Measurements from ENCODE around the gene LUC7L2.
"Not testable (repeated sequence)": the region's sequence is repeated elsewhere in the genome, so short reads cannot be mapped to it uniquely, and the experiment has no call there.

LUC7L2 gene, protein sequence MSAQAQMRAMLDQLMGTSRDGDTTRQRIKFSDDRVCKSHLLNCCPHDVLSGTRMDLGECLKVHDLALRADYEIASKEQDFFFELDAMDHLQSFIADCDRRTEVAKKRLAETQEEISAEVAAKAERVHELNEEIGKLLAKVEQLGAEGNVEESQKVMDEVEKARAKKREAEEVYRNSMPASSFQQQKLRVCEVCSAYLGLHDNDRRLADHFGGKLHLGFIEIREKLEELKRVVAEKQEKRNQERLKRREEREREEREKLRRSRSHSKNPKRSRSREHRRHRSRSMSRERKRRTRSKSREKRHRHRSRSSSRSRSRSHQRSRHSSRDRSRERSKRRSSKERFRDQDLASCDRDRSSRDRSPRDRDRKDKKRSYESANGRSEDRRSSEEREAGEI

DNA sequence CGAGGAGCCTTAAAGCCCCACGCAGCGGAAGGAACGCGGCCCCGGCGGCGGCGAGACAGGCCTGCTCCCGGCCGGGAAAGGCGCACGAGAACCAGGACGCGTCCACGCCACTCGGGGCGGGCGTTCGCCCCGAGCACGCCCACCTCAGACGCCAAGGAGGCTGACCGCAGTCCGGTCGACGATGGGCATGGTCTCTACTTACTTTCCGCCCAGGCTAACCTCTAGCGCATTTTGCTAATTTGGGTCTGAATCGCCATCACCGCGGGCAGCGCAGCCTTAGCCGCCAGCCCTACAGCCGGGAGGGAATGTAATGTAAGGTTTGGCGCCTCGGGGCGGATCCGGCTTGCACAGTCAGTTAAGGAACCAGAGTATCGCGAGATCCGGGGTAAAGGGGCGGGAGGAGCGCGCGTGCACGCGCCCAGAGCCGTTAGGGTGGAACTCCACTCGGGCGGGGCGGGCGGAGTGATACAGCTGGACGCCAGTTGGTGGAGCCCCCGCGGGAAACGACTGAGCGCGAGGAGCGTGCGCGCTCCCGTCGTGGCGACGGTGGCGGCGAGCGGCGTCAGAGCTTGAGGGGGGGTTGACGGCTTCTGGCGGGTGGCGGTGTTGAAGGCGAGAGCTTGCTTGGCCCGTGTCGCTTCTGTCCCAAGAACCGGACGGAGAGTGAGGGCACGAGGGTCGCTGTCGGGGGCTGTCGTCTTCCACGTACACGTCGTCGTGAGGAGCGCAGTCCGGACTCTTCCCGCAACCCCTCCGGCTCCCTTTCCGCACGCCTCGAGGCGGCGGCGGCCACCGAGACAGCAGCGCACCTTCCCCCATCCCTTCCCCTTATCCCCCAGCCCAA lies at the start of gene LUC7L2:
Gene LUC7L2, plus strand, starts transcription at position 529 of the 844 bp plus-strand sequence. CDS start 368 bp downstream, outside the sequence.
- DNase-seq, result peak; percentile 99

DNA sequence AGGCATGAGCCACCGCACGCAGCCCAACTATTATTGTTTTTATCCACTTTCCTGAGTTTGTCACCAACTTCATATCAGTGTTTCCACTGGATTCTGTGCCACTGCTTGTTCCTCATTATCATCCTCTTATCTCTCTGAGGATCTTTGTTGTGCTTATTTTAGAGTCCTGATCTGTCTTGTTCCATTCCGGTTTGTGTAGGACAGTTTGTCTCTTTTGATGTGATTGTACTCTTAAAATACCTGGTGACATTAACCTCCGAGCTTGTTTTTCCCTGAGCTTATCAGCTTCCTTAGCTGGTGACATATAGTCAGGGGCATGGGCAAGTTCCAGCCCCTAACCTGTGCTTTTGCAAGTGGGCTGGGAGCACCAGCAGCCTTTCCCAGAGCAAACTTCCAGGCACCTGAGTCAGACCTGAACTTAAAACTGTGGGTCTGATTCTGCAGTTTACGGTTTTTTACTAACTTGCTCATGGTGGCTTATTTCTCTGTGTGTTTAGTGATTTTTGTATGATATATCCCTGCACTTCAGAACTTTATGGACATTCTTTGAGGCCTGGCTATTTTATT lies 41.7 kb upstream of the LUC7L2 start:
- no peak for DNase-seq

DNA sequence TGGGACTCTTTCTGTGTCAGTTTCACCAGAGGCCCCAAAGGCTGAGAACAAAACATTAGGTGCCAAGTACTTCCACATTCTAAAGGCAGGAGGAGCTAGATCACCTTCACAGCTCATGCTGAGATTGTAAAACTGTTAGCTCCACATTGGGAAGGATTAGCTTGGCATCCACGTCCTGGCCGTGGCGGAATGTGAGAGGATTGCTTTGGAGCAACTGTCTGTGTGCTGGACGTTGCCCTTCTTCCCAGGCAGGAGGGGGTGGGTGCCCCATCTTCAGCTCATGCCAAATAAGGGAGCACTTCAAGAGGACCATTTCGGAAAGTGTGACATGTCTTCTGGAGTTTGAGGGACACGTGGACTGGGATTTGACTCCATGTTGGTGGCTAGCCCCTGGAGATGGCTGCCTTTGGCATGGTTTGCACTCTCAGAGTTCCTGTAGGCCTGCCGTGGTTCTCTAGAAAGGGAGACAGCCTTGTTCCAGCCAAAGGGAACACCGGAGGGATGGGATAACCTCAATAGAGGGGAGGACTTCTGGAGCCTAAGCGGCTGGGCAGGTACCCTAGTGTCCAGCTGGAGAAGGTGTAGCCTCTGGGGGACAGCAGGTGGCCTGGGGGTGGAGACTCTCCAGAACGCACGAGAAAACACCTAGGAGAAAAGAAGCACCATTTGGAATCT lies 38.5 kb upstream of the LUC7L2 start:
- no peak for DNase-seq

DNA sequence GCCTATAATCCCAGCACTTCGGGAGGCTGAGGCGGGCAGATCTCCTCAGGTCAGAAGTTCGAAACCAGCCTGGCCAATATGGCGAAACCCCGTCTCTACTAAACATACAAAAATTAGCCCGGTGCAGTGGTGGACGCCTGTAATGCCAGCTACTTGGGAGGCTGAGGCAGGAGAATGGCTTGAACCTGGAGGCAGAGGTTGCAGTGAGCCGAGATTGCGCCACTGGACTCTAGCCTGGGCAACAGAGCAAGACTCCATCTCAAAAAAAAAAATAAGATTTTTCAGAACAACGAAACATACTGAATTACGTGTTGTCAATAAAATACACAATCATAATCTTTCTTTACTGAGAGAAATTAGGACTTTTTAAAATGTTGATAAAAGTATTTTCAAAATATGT lies 35.0 kb upstream of the LUC7L2 start:
- DNase-seq, result not testable (repeated sequence)

DNA sequence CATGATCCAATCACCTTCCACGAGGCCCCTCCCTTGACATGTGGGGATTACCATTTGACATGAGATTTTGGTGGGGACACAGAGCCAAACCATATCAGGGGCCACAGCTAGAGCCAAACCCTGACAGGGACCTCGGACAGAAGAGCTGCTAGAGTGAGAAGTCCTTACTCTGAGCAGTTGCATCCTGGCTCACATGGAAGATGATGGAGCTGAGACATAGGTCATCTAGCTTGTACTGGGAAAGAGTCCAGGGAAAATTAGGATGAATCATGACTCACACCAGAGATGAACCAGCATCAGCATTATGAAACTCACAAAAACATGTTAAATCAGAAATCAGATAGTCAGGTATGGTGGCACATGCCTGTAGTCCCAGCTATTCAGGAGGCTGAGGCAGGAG lies 31.3 kb upstream of the LUC7L2 start:
- no peak for DNase-seq

DNA sequence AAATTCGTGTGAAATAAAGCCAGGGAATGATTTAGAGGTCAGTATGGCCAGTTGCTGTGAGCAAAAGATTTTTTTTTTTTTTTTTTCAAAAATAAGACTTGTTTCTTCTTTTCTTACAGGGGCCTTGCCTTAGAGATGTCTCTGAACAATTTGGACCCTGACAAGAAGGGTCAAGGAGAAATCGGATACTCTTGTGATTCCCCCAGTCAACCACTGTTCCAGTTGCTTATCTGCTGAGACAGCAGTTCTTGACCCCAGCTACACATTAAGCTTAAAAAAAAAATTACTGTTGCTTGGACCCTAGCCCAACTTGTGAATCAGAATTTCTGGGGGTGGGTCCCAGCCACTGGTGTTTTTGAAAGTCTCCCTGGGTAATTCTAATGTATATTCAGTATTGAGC lies 30.6 kb upstream of the LUC7L2 start:
- DNase-seq, result no peak

DNA sequence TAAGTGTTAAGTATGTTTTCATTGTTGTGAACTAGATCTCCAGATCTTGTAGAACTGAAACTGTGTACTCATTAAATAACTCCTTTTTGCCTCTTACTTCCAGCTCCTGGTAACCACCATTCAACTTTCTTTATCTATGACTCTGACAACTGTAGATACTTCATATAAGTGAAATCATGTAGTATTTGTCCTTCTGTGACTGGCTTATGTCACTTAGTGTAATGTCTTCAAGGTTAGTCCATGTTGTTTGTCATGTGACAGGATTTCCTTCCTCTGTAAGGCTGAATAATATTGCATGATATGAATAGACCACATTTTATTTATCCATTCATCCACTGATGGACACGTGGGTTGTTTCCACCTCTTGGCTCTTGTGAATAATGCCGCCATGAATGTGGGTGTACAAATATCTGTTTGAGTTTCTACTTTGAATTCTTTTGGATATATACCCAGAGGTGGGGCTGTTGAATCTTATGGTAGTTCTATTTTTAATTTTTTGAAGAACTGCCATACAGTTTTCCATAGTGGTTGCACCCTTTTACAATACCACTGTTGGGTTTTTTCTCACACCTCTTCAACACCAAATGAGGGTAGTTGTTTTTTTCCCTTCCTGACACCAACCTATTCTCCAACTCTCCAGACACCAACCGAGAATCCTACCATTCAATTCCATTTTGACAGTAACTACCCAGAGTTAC lies 29.2 kb upstream of the LUC7L2 start:
- DNase-seq, result no peak

DNA sequence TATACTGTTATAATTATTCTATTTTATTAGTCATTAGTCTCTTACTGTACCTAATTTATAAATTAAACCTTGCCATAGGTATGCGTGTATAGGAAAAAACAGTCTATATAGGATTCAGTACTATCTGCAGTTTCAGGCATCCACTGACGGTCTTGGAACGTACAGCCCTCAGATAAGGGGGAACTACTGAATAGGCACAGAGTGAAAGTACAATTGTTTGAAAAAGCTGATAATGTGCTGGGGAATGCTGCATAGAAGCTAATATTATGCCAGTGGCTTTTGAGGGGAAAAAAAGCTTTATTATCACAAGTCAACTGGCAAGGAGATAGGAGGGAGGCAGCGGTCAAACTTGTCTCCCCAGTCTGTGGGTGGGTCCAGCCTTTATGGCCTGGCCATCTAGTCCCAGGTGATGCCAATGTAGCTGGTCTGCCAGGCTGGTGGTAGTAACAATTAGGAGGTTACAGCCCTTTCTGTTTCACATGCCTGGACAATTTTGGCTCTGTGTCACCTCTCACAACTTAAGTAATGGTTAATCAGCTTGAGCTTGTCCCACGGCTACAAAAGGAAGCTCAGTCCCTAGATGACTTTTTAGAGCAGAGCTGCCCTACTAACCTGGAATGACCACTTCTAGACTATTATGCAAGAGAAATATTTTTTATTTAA lies 26.9 kb upstream of the LUC7L2 start:
- DNase-seq, result no peak

DNA sequence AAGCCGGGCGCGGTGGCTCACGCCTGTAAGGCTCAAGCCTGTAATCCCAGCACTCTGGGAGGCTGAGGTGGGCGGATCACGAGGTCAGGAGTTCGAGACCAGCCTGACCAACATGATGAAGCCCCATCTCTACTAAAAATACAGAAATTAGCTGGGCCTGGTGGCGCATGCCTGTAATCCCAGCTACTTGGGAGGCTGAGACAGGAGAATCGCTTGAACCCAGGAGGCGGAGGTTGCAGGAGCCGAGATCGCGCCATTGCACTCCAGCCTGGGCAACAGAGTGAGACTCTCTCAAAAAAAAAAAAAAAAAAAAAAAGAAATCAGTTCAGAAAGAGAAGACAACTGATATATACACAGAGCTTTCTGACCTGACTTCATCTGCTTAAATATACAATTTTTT lies 26.3 kb upstream of the LUC7L2 start:
- DNase-seq, result not testable (repeated sequence)

DNA sequence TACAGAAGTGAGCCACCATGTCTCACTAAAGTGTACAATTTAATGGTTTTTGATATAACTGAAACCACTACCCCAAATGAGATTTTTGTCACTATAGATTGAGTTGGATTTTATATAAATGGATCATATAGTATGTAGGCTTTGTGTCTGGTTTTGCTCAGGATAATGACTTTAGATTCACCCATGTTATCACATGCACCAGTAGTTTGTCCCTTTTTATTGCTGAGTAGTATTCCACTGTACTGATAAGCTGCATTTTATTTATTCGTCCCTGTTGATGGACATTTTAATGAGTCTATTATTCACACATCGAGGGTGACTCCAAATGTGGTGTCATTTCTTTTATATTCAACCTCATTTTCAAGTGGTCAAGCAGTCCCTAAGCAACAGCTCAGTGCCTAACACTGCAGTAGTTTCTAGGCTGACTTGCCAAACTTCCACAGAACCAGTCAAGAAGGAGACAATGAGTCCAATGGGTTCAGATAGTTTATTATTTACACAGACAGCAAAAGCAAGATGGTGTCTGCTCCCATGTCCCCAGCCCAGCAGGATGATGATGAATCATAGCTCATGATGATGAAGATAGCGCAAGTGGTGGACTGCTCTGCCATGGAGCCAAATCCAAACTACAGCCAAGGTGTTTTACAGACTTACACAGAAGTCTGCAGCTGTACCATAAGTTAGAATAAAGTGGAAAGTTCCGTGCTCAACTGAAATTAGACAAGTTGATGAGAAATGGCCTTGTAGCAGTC lies 25.1 kb upstream of the LUC7L2 start:
- no peak for DNase-seq

DNA sequence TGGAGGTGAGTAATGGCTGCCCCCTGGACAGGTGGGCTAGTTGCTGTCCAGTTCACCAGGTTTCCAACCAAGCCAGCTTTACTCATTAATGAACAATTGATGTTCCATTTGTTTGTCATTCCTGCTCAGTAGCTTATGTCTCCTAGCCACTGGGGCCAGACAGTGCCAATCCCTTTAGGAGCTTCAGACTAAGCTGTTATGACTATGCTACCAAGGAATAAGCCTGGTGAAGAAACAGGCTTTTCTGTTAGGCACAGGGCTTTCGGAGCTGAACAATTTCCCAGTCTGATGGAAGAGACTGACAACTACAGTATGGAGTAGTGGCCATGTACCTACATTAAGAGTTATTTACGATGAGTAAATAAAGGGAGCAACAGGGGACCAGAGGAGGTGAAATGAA lies 20.7 kb upstream of the LUC7L2 start:
- no peak for DNase-seq

DNA sequence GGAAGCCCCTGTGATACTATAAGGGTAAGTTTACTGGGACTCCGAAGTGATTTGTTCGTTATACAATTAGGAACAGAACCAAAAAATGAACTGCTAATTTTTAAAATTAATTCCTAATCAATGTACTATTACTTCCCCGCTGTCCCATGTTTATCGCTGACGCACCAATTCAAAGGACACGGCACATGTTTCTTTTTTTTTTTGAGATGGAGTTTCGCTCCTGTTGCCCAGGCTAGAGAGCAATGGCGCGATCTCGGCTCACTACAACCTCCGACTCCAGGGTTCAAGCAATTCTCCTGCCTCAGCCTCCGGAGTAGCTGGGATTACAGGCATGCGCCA lies 20.0 kb upstream of the LUC7L2 start:
- no peak for DNase-seq

DNA sequence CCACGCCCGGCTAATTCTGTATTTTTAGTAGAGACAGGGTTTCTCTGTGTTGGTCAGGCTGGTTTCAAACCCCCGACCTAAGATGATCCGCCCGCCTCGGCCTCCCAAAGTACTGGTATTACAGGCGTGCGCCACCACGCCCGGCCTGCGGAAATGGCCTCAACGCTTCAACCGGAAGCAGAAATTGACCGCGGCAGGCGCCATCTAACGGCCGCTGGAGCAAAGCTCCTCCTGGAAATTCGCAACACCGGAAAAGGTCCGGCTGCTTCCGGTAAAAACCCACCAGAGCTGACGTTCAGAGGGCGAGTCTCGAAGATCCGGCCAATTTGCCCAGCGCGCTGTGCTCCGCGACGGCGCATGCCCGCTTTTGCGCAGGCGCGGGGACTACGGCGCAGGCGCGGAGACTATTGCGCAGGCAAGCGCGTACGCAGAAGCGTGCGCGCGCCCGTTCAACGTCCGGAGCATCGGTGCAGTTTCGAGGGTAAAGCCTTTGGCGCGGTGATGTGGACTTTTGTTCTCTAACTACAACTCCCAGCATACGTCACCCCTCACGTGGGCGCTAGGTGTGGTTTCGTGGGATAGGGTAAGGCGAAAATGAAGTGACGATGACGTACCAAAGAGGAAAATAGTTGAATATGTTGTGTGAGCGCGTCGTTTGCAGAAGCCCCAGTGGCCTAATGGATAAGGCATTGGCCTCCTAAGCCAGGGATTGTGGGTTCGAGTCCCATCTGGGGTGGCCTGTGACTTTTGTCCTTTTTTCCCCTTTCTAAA lies 19.5 kb upstream of the LUC7L2 start:
- peak; percentile 100 for DNase-seq

DNA sequence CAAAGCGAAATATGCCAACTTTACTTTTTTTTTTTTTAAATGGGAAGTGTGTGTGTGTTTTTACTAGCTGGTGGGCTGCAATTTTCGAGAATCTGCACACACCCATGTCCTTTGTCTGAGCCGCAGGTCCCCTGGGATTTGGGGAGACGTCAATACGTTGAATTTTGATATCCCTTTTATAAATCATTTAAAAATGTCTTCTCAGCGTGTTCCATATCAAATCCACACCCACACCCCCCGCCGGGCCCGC lies 19.0 kb upstream of the LUC7L2 start:
- no peak for DNase-seq

DNA sequence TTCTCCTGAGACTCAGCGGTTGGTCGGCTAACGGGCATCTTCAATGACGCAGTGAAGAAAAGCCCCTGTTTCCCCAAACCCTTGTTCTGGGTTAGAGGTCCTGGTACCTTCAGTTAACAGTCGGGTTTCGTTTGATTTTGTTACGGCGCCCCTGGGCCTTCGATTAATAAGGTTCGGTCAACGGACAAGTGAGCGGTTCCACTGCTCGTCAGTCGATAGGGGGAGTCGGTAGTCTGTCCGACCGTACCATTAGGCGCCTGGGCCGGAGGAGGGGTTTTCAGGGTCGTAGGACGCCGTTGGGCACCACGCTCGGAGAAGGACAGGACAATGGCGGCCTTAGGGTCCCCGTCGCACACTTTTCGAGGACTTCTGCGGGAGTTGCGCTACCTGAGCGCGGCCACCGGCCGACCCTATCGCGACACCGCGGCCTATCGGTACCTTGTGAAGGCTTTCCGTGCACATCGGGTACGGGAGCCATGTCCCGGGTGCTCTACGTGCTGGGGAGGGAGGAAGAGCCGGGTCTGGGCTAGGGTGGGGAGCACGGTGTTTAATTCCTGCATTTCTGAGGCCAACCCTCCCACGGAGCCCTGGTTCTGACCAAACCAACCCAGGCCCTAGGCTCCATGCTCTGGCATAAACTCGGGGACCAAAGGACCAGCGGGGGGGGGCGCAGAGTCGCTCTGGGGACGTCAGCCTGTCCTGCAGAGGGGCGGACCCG lies 18.5 kb upstream of the LUC7L2 start, which contains the start of gene FMC1:
Gene FMC1, plus strand, starts transcription at position 280 of the 718 bp plus-strand sequence. Its CDS starts 48 bp downstream, at position 328.
- peak; percentile 89 for DNase-seq

DNA sequence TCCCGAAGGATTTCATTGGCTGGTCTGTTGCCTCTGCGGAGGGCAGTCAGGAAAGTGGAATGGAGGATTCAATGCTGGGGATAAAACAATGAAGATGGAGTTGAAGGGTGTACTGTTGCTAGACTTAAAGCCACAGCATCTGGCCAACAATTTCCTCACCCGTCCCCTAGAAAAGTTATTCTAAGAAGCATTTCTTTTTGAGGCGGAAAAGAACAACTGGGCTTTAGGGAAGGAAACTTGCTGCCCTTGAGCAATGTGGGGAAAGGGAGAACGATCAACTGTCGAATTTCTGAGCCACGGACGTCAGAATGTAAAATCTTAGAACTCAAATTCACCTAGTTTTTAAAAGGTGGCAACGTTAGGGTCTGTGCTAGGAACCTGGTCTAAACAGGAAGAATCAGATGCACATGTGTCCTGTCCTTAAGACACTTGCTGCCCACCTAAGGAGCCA lies 17.9 kb upstream of the LUC7L2 start:
- no peak for DNase-seq

DNA sequence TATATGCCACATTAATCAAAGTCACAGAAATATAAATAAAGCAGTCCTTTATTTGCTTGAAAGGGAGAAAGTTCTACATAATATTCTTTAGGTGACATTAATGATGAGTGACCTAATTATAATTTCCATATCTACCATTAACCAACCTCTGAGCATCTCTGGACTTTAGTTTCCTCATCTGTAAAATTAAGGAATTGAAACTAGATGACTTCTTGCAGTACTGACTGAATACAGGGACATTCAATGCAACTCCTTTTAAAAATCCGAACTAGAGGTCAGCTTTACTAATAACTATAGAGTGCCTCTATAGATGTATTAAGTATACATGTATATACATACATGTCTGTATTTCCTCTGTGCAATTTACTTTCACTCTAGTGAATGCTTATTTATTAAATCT lies 14.7 kb upstream of the LUC7L2 start:
- DNase-seq, result no peak

DNA sequence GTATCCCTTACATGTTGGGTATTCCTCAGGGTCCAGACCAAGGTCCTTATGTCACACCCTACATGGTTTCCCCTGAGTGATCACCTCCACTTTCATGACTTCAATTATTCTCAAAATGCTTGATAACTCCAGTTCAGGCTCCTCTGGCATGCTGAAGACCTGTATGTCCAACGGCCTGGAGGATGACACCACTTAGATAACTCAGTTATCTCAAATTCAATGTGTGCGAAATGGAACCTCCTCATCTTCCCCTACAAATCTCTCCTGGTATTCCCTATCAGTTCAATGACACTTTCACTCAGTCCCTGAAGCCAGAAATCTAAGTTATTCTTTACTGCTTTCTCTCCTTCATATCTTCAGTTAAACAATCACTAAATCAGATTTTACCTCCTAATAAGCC lies 8.7 kb upstream of the LUC7L2 start:
- DNase-seq, result no peak

DNA sequence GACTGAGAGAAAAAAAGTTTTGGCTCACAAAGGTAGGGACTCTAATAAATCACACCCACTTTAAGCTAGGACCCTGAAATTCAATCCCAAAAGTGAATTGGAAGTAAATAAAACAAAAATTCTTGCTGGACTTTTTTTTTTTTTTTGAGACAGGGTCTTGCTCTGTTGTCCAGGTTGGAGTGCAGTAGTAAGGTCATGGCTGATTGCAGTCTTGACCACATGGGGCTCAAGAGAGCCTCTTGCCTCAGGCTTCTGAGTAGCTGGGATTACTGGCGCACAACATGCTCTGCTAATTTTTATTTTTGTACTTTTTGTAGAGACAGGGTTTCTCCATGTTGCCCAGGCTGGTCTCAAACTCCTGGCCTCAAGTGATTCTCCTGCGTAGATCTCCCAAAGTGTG lies 5.0 kb upstream of the LUC7L2 start:
- DNase-seq, result no peak

DNA sequence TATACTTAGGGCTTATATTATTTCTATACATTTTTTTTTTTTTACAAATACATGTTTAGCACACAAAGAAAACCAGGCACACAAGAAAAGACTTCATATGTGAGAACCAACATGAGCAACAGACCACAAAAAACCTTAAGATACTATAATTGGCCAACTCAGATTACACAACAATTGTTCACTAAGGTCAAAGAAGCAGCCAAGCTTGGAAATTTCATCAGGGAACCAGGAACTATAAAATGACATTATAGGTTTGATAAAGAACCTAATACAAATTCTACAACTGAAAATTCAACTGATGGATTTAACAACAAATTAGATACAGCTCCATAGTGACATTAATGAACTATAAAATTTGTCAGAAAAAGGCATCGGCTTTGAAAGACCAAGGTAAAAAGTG lies 4.4 kb upstream of the LUC7L2 start:
- DNase-seq, result no peak

Data from DMS 273 treated with DMSO at 0.1 percent for 48 hours (cell line).